Dendritic cell treated with granulocyte-macrophage colony-stimulating factor and Interleukin-4, amounts not matched to agents 40 ng/mL and 50 ng/mL, for 4 days (primary cell): ENCODE measurements around the gene INTS3.
A peak's percentile ranks its signal among the peaks of the same experiment; 100 is the strongest.
"Not testable (repeated sequence)": the region's sequence is repeated elsewhere in the genome, so short reads cannot be mapped to it uniquely, and the experiment has no call there.

Experiments used
- H3K27ac Mint-ChIP-seq: one replicate; pipeline ENCODE4 v1.8.0; 2022; ENCODE audit warnings: mild to moderate bottlenecking, mixed read lengths
- H3K27me3 Mint-ChIP-seq: one replicate; pipeline ENCODE4 v1.8.0; 2022; ENCODE audit warnings: mild to moderate bottlenecking, mixed read lengths
- H3K36me3 Mint-ChIP-seq: one replicate; pipeline ENCODE4 v1.8.0; 2022; ENCODE audit warnings: low read depth, mixed read lengths
- H3K4me1 Mint-ChIP-seq: one replicate; pipeline ENCODE4 v1.8.0; 2022; ENCODE audit warnings: low read depth, mixed read lengths
- H3K4me3 Mint-ChIP-seq: one replicate; pipeline ENCODE4 v1.8.0; 2022; ENCODE audit warnings: mild to moderate bottlenecking, moderate library complexity, mixed read lengths
- H3K9me3 Mint-ChIP-seq: one replicate; pipeline ENCODE4 v1.8.0; 2022; ENCODE audit warnings: mixed read lengths
- intact Hi-C: fragments of 100-400 bp; cut with micrococcal nuclease; formaldehyde crosslinking; loops from one replicate; pipeline ENCODE4 v1.15.0; 2022

INTS3 gene

DNA sequence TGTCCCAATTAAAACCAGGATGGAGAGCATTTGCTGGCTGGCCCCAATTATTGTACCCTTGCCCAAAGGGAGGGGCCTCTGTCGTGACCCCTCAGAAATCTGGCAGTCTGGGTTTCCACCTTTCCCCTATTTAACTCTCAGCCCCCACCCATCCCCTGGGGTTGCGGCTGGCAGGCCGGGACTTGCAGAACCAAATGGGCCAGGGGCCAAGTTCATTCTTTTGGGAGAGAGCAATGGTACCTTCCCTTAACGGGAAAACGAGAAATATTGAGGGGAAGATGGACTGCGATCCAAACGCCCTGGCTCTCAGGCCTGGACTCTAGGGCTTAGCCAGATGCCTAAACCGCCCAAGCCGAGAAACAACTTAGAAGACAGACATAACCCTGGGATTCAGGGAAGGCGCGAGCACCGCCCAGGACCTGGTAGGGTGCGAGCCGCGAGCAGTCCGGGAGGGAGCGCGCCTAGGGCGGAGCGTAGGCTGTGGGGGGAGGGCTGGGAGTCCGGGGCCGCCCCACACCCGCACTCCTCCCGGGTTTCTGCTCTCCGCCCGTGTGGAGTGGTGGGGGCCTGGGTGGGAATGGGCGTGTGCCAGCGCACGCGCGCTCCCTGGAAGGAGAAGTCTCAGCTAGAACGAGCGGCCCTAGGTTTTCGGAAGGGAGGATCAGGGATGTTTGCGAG, 47.1 kb downstream of the INTS3 start, which contains the start of gene SLC27A3:
TSS of gene SLC27A3 (plus strand) at position 628 of the 678 bp plus-strand sequence. CDS start 91 bp downstream, outside the sequence.
- Mint-ChIP-seq H3K27ac (peak within 1 kb of the TSS; percentile 83), H3K36me3 (peaks cover 81% of the 10 kb centered on the region), H3K9me3 (no peaks in the 10 kb centered on the region), H3K27me3 (no peaks in the 10 kb centered on the region), H3K4me1 (peaks cover 90% of the 10 kb centered on the region), H3K4me3 (peak within 1 kb of the TSS; percentile 84)
- intact Hi-C loops = no loop called here

DNA sequence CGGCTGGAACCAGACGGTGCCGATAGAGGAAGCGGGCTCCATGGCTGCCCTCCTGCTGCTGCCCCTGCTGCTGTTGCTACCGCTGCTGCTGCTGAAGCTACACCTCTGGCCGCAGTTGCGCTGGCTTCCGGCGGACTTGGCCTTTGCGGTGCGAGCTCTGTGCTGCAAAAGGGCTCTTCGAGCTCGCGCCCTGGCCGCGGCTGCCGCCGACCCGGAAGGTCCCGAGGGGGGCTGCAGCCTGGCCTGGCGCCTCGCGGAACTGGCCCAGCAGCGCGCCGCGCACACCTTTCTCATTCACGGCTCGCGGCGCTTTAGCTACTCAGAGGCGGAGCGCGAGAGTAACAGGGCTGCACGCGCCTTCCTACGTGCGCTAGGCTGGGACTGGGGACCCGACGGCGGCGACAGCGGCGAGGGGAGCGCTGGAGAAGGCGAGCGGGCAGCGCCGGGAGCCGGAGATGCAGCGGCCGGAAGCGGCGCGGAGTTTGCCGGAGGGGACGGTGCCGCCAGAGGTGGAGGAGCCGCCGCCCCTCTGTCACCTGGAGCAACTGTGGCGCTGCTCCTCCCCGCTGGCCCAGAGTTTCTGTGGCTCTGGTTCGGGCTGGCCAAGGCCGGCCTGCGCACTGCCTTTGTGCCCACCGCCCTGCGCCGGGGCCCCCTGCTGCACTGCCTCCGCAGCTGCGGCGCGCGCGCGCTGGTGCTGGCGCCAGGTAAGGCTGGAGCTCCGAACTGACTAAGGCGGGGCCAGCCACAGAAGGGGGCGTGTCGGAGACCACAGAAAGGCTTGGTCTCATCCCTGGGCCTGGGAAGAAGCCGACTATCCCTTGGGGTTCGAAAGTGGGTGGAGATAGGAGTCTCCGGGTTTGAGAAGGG, 47.8 kb downstream of the INTS3 start:
- no peaks in the 10 kb centered on the region for H3K9me3 Mint-ChIP-seq
- peak overlapping the region; percentile 84 for H3K4me3 Mint-ChIP-seq
- intact Hi-C loops = no loop called here
- no peaks in the 10 kb centered on the region for H3K27me3 Mint-ChIP-seq
- H3K4me1 Mint-ChIP-seq = peaks cover 90% of the 10 kb centered on the region
- H3K36me3 Mint-ChIP-seq = peaks cover 81% of the 10 kb centered on the region
- peak overlapping the region; percentile 83 for H3K27ac Mint-ChIP-seq

DNA sequence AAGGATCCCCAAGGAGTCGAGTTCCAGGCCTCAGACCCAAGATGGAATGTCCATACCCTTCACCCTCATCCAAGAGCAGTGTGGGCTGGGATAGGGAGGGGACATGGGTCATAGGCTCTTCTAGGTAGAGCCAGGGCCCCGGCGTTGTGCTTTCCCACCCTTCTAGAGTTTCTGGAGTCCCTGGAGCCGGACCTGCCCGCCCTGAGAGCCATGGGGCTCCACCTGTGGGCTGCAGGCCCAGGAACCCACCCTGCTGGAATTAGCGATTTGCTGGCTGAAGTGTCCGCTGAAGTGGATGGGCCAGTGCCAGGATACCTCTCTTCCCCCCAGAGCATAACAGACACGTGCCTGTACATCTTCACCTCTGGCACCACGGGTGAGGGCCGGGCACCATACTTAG, 48.5 kb downstream of the INTS3 start:
- intact Hi-C loops = no loop called here
- H3K27me3 Mint-ChIP-seq = no peaks in the 10 kb centered on the region

DNA sequence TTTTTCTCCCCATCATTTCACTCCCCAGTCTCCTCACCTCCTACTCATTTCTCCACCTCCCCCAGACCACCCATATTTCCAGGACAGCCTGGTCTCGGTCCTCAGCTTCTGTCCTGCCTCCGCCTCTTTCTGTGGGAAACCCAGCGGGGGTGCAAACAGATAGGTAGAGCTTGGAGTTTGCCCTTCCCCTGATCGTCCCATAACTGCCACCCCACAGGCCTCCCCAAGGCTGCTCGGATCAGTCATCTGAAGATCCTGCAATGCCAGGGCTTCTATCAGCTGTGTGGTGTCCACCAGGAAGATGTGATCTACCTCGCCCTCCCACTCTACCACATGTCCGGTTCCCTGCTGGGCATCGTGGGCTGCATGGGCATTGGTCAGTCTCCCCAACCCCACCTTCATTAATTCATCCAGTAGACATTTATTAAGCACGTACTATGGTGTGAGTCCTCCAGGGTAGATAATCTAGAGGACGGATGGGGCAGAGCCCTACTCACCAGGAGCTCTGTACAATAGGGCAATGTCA, 49.1 kb downstream of the INTS3 start:
- intact Hi-C loops = no loop called here
- Mint-ChIP-seq H3K27me3 (no peaks in the 10 kb centered on the region), H3K9me3 (no peaks in the 10 kb centered on the region), H3K4me3 (peak overlapping the region; percentile 84), H3K27ac (peak overlapping the region; percentile 83), H3K4me1 (peaks cover 87% of the 10 kb centered on the region), H3K36me3 (peaks cover 76% of the 10 kb centered on the region)

More for the DNA sequence above, 48.5 kb downstream of the INTS3 start:
- Mint-ChIP-seq H3K4me3 (peak overlapping the region; percentile 84), H3K9me3 (no peaks in the 10 kb centered on the region), H3K36me3 (peaks cover 81% of the 10 kb centered on the region), H3K27ac (peak overlapping the region; percentile 83), H3K4me1 (peaks cover 90% of the 10 kb centered on the region)

DNA sequence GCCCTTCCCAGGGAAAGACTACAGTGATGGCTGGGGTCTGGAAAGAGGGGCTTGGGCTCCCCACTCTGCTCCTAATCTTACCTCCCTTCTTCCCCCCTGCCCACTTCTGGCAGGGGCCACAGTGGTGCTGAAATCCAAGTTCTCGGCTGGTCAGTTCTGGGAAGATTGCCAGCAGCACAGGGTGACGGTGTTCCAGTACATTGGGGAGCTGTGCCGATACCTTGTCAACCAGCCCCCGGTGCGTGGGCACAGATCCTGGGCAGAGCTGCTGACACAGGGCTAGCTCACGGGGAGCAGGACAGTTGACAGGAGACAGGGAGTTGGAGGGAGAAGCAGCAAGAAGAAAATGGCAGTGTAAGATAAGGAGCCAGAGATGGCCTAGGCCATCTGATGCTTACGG, 49.8 kb downstream of the INTS3 start:
- Mint-ChIP-seq H3K4me3 (peak overlapping the region; percentile 84), H3K27ac (peak overlapping the region; percentile 83), H3K4me1 (peaks cover 87% of the 10 kb centered on the region), H3K9me3 (no peaks in the 10 kb centered on the region), H3K36me3 (peaks cover 69% of the 10 kb centered on the region), H3K27me3 (no peaks in the 10 kb centered on the region)
- intact Hi-C loops = no loop called here

DNA sequence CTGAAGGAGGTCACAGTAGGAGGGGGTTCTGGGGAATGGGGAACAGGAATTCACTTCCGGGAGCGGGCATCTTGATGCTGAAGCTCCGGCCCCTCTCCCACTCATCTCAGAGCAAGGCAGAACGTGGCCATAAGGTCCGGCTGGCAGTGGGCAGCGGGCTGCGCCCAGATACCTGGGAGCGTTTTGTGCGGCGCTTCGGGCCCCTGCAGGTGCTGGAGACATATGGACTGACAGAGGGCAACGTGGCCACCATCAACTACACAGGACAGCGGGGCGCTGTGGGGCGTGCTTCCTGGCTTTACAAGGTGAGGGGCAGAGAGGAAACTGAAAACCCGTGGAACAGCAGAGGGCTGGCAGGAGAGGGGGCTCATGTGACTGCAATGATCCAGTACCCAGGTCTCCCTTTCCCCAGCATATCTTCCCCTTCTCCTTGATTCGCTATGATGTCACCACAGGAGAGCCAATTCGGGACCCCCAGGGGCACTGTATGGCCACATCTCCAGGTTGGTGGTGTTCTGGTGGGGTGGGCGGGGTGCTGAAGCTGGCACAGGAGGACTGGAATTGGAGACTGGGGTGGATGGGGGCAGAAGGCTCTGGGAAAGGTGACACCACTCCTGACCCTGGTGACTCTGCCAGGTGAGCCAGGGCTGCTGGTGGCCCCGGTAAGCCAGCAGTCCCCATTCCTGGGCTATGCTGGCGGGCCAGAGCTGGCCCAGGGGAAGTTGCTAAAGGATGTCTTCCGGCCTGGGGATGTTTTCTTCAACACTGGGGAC, 50.4 kb downstream of the INTS3 start:
- Mint-ChIP-seq H3K27me3 (no peaks in the 10 kb centered on the region), H3K27ac (peak overlapping the region; percentile 83), H3K9me3 (no peaks in the 10 kb centered on the region), H3K36me3 (peaks cover 63% of the 10 kb centered on the region), H3K4me3 (peak overlapping the region; percentile 84), H3K4me1 (peaks cover 87% of the 10 kb centered on the region)
- intact Hi-C loops = no loop called here

DNA sequence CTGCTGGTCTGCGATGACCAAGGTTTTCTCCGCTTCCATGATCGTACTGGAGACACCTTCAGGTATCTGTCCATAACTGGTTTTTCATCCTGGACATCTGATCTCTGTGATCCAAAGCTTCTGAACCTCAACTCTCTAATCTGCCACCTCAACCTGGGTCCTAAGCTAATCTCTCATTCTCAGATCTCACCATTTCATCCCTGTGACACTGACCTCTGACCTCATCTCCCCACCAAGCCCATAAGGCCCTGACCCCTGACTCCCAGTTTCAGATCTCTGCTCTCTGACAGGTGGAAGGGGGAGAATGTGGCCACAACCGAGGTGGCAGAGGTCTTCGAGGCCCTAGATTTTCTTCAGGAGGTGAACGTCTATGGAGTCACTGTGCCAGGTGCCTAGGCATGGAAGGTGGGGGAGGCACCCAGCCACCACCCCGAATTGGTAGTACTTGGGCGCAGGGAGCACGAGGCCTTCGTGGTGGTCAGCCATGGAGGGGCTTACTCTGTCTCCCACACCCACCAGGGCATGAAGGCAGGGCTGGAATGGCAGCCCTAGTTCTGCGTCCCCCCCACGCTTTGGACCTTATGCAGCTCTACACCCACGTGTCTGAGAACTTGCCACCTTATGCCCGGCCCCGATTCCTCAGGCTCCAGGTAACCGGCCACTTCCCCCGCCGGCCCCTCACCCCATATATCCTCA, 51.1 kb downstream of the INTS3 start:
- intact Hi-C loops = no loop called here
- H3K36me3 Mint-ChIP-seq = peaks cover 61% of the 10 kb centered on the region
- peak overlapping the region; percentile 83 for H3K27ac Mint-ChIP-seq

DNA sequence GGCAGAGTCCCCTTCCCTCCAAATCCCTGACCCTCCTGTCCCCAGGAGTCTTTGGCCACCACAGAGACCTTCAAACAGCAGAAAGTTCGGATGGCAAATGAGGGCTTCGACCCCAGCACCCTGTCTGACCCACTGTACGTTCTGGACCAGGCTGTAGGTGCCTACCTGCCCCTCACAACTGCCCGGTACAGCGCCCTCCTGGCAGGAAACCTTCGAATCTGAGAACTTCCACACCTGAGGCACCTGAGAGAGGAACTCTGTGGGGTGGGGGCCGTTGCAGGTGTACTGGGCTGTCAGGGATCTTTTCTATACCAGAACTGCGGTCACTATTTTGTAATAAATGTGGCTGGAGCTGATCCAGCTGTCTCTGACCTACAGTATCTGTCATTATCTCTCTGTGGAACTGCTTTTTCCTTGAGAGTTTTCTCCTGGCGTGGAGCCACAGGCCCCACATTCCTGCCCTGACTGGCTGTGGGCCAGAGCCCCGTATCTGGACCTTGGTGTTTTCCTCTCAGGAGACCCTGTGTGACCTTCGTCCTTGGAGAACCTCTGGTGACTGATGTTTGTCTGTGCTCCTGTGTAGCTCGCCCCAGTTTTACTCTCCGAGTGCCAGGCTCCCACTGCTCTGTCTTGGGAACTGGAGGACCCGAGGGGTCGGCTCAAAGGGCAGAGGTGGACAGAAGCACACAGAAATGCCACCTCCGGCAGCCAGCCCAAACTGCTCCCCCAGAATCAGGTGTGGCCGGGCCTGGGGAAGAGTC, 52.1 kb downstream of the INTS3 start:
- Mint-ChIP-seq H3K4me1 (peaks cover 70% of the 10 kb centered on the region), H3K27ac (peak overlapping the region; percentile 83), H3K36me3 (peaks cover 61% of the 10 kb centered on the region), H3K9me3 (no peaks in the 10 kb centered on the region), H3K27me3 (no peaks in the 10 kb centered on the region), H3K4me3 (no peak overlapping the region)
- intact Hi-C loops = no loop called here

More for the DNA sequence above, 51.1 kb downstream of the INTS3 start:
- Mint-ChIP-seq H3K4me1 (peaks cover 80% of the 10 kb centered on the region), H3K27me3 (no peaks in the 10 kb centered on the region), H3K4me3 (peak overlapping the region; percentile 33), H3K9me3 (no peaks in the 10 kb centered on the region)

DNA sequence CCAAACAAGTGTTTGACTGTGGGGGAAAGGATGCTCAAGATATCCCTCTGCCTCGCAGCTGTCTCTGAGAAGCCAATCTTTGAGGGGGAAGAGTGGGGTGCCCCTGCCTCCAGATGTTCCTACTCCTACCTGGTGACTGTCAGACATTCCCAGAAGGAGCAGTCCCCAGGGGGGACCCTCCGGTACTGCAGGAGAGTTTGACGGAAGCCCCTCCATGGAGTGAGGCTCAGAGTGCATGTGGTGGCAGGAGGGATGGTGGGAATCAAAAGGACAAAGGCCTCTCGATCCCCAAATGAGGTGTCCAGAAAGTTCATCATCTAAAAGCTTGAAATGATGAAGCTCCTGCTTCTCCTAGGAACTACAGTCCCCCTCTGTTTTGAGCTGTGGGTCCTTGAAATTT, 52.7 kb downstream of the INTS3 start:
- peaks cover 74% of the 10 kb centered on the region for H3K4me1 Mint-ChIP-seq
- intact Hi-C loops = no loop called here
- H3K27ac Mint-ChIP-seq = peak overlapping the region; percentile 83
- H3K36me3 Mint-ChIP-seq = peaks cover 58% of the 10 kb centered on the region
- H3K4me3 Mint-ChIP-seq = no peak overlapping the region
- no peaks in the 10 kb centered on the region for H3K9me3 Mint-ChIP-seq
- no peaks in the 10 kb centered on the region for H3K27me3 Mint-ChIP-seq

DNA sequence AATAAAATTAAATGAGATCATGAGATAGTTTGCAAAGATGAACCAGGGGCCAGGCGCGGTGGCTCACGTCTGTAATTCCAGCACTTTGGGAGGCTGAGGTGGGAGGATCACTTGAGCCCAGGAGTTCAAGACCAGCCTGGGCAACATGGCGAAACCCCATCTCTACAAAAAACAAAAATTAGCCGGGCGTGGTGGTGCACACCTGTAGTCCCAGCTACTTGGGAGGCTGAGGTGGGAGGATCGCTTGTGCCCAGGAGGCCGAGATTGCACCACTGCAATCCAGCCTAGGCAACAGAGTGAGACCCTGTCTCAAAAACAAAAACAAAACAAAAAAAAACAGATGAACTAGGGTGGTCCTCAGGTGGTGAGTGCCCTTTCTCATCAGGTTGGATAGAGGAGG, 54.8 kb downstream of the INTS3 start:
- Mint-ChIP-seq H3K4me3 (peak overlapping the region; percentile 83), H3K36me3 (peaks cover 37% of the 10 kb centered on the region), H3K27ac (peak overlapping the region; percentile 93), H3K4me1 (peaks cover 61% of the 10 kb centered on the region)
- H3K9me3 Mint-ChIP-seq, intact Hi-C loops, H3K27me3 Mint-ChIP-seq: not testable (repeated sequence)

DNA sequence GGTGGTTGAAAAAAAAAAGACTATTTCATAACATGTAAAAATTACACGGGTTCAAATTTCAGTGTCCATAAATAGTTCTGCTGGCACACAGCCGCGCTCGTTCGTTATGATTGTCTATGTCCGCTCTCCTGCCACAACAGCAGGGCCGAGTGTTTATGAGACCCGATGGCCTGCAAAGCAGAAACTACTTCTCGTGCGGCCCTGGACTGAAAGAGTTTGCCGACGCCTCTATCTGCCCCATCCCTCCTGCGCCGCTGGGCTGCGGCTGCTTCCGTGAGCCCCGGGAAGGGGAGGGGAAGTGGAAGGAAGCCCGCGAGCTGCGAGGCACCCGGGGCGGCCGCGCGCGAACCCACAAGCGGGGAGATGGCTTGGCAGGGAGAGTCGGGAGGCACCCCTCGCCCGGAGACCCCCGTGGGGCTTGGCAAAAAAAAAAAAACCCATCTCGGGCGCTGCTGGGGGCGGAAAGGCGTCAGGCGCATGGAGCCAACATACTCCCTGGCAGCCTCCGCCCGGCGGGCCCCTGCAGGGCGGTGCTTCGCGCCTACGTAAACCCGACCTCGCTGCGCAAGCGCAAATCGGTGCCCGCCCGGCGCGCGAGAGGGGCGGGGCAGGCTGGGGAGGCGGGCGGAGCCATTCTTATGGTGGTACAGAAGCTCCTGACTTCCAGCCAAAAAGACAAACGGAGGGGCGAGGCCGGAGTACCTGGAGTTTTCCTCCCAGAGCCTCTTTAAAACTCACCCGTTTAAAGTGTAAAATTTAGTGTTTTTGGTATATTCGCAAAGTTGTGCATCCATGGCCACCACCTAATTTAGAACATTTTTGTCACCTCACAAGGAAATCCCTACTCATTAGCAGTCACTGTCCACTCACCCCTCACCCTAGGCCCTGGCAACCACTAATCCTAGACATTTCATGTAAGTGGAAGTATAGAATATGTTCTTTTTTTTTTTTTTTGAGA, 55.7 kb downstream of the INTS3 start:
- H3K36me3 Mint-ChIP-seq = peaks cover 29% of the 10 kb centered on the region
- H3K27ac Mint-ChIP-seq = peak overlapping the region; percentile 93
- intact Hi-C loops = no loop called here
- peak overlapping the region; percentile 83 for H3K4me3 Mint-ChIP-seq
- no peaks in the 10 kb centered on the region for H3K9me3 Mint-ChIP-seq
- no peaks in the 10 kb centered on the region for H3K27me3 Mint-ChIP-seq
- peaks cover 58% of the 10 kb centered on the region for H3K4me1 Mint-ChIP-seq
